ENCODE data around the gene MALRD1. TPM values are rescaled to one million over a fixed set of nuclear protein-coding genes. Genes with fewer than 3 reads are reported as not detected.
"Not testable (repeated sequence)": the region's sequence is repeated elsewhere in the genome, so short reads cannot be mapped to it uniquely, and the experiment has no call there.

MALRD1 gene
- total RNA-seq, 2 donors from 2014 or later = not detected

- H3K27ac Mint-ChIP-seq = no peak overlapping the region
- H3K36me3 Mint-ChIP-seq = peaks cover 0 to 14% of the 10 kb centered on the region in 2 donors
- DNase-seq (ENCODE audit: low spot score in 2 of 2) (no peak), ATAC-seq (no peak)
- peaks cover 21 to 30% of the 10 kb centered on the region in 2 donors for H3K9me3 Mint-ChIP-seq
These were observed 658.3 kb downstream of the MALRD1 start for GRCh38 chr10:19706904-19707303.

GRCh38 chr10:19707376-19707775 is 658.8 kb downstream of the MALRD1 start:
- H3K9me3 Mint-ChIP-seq = peaks cover 24 to 32% of the 10 kb centered on the region in 2 donors
- H3K27ac Mint-ChIP-seq = no peak overlapping the region
- ATAC-seq = no peak
- DNase-seq (ENCODE audit: low spot score in 2 of 2) = no peak
- peaks cover 0 to 15% of the 10 kb centered on the region in 2 donors for H3K36me3 Mint-ChIP-seq

- Mint-ChIP-seq H3K9me3 (peaks cover 28 to 36% of the 10 kb centered on the region in 2 donors), H3K36me3 (peaks cover 0 to 15% of the 10 kb centered on the region in 2 donors), H3K27ac (no peak overlapping the region)
- ATAC-seq = no peak
- no peak for DNase-seq (ENCODE audit: low spot score in 2 of 2)
These were observed 659.4 kb downstream of the MALRD1 start for GRCh38 chr10:19708031-19708430.

DNA sequence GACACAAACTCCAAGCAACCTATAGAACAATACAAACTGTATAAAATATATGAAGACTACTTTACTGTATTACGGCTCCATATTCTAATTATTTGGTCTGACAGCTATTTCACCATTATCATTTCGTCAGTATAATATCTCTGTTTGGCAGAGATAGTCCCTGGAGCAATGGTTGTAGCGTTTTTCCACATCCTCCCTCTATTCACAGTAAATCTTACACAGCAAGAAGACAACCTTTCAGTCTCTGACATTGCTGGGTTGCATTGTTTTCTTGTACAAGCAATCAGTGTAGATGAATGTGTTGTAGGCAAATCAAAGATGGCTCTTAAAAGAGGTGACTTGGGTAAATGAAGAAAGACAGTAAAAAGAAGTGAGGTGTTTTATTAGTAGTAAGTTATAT is 662.0 kb downstream of the MALRD1 start:
- peaks cover 36 to 40% of the 10 kb centered on the region in 2 donors for H3K9me3 Mint-ChIP-seq

GRCh38 chr10:19713159-19713558 is 664.6 kb downstream of the MALRD1 start:
- peaks cover 0 to 28% of the 10 kb centered on the region in 2 donors for H3K36me3 Mint-ChIP-seq
- H3K27ac Mint-ChIP-seq = no peak overlapping the region
- ATAC-seq = no peak
- DNase-seq (ENCODE audit: low spot score in 2 of 2) = no peak
- H3K9me3 Mint-ChIP-seq = peaks cover 28 to 32% of the 10 kb centered on the region in 2 donors

More for the DNA sequence above, 662.0 kb downstream of the MALRD1 start:
- Mint-ChIP-seq H3K36me3 (peaks cover 0 to 28% of the 10 kb centered on the region in 2 donors), H3K27ac (no peak overlapping the region)
- ATAC-seq = no peak
- DNase-seq (ENCODE audit: low spot score in 2 of 2) = no peak

DNA sequence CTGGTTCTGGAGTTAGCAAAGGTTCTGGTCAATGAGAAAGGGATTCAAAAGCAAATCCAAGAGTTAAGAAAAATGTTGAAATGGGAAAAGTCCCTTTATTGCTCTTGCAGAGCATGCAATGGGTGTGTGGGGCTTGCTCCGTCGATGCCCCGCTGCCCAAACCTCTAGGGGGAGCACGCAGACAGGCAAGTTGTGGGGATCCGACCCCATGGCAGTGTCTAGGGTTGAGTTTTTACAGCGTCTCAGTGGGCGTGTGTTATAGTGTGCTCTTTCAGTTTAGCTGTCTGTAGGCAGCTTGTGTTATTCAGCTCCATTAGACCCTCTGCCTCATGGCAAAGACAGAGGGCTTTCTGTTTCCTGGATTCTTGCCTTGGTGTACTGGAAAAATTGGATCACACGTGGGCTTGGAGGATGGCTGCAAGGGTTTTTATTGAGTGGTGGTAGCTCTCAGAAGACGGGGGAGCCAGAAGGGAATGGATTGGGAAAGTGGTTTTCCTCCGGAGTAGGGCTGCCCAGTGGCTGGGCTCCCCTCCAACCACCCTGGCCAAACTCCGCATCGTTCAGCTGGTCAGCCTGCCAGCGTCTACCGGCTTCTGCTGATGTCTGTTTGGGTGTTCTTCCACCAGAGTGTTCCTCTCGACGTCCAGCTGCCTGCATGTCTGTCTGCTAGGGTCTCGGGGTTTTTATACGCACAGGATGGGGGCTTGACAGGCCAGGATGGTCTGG is 665.4 kb downstream of the MALRD1 start:
- H3K9me3 Mint-ChIP-seq = peaks cover 28 to 32% of the 10 kb centered on the region in 2 donors
- peaks cover 0 to 28% of the 10 kb centered on the region in 2 donors for H3K36me3 Mint-ChIP-seq
- ATAC-seq (no peak), DNase-seq (ENCODE audit: low spot score in 2 of 2) (no peak)
- no peak overlapping the region for H3K27ac Mint-ChIP-seq

DNA sequence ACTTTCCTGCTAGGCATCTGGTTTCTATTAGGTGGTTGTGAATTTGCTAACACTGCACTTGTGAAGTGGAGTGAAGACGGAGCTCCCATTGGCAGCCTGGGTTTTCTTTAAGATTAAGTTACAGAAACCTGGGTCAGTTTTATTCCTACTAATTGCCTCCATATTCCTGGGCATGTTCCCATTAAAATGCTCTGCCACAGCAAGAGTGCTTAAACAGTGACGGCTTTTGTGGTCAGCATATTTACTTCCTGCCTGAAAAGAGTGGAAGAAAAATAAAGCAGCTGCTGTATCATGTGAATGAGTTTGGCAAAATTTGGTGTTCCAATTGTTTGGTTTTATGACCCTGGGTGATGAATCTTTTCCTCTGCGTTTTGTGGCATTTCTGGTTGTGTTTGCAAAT is 670.7 kb downstream of the MALRD1 start:
- no peak for ATAC-seq
- no peak overlapping the region for H3K27ac Mint-ChIP-seq

GRCh38 chr10:19724287-19724686 is 675.7 kb downstream of the MALRD1 start:
- H3K36me3 Mint-ChIP-seq = no peaks in the 10 kb centered on the region
- H3K9me3 Mint-ChIP-seq = peaks cover 3 to 10% of the 10 kb centered on the region in 2 donors
- DNase-seq (ENCODE audit: low spot score in 2 of 2) = no peak
- H3K27ac Mint-ChIP-seq = no peak overlapping the region
- no peak for ATAC-seq

More for the DNA sequence above, 670.7 kb downstream of the MALRD1 start:
- peaks cover 3 to 11% of the 10 kb centered on the region in 2 donors for H3K9me3 Mint-ChIP-seq
- DNase-seq (ENCODE audit: low spot score in 2 of 2) = no peak
- peaks cover 0 to 3% of the 10 kb centered on the region in 2 donors for H3K36me3 Mint-ChIP-seq

GRCh38 chr10:19728376-19728775 is 679.8 kb downstream of the MALRD1 start:
- no peak for DNase-seq (ENCODE audit: low spot score in 2 of 2)
- Mint-ChIP-seq H3K36me3 (no peaks in the 10 kb centered on the region), H3K27ac (no peak overlapping the region), H3K9me3 (peaks cover 4 to 6% of the 10 kb centered on the region in 2 donors)
- ATAC-seq = no peak

DNA sequence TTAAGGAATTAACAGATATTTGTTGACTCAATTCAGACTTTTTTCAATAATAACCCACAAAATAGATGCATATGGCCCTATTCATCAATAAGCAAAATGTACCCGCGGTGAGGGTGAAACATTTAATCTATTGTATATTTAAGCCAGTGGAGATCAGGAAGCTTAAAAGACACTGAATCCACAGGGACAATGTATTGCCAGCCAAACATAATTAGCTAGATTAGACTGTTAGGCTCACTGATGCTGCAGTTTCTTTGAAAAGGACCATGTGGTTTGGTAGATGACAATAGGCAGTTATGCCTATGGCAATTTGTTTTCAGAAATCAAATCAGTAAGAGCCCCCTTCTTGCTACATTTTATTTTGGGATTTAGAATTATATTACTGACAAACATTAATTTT is 680.4 kb downstream of the MALRD1 start:
- H3K36me3 Mint-ChIP-seq = no peaks in the 10 kb centered on the region
- DNase-seq (ENCODE audit: low spot score in 2 of 2) = no peak
- no peak overlapping the region for H3K27ac Mint-ChIP-seq
- ATAC-seq = no peak
- peaks cover 4 to 6% of the 10 kb centered on the region in 2 donors for H3K9me3 Mint-ChIP-seq

DNA sequence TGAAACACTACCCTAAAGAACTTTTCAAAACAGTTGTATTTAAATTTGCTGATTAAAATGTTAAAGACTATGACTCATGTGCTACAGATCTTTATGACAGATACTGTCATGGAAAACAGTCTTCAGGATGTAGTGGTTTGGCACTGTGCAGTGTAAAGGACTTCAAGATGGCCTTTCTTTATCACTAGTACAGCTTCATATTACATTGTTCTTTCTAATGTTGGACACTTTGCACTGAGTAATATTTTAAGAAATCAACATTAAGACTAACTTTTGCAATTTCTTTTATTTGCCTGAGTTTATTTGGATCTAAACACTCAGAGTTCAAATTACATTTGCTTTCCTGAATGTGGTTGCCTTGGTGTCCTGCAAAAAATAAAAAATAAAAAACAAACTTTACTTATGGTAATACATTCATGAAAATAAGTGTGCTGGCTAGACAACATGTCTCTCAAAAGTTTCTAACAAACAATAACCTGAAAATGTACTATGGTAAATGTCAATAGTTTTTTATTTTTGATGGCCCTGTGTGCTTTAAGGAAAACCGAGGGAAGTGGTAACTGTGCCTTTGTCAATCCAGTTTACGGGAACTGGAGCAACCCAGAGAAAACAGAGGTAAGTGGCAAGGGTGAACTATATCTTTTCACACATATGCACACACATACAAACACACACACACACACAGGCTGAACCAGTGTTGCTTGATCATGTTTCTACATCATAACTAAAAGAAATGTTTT is 681.7 kb downstream of the MALRD1 start:
- Mint-ChIP-seq H3K9me3 (peaks cover 4 to 6% of the 10 kb centered on the region in 2 donors), H3K36me3 (no peaks in the 10 kb centered on the region), H3K27ac (no peak overlapping the region)
- peak in 1 of 2 donors; percentile 20 for ATAC-seq
- no peak for DNase-seq (ENCODE audit: low spot score in 2 of 2)

- Mint-ChIP-seq H3K27ac (no peak overlapping the region), H3K36me3 (no peaks in the 10 kb centered on the region), H3K9me3 (peaks cover 4 to 6% of the 10 kb centered on the region in 2 donors)
- no peak for ATAC-seq
- DNase-seq (ENCODE audit: low spot score in 2 of 2) = no peak
These were observed 682.3 kb downstream of the MALRD1 start for GRCh38 chr10:19730907-19731217.

DNA sequence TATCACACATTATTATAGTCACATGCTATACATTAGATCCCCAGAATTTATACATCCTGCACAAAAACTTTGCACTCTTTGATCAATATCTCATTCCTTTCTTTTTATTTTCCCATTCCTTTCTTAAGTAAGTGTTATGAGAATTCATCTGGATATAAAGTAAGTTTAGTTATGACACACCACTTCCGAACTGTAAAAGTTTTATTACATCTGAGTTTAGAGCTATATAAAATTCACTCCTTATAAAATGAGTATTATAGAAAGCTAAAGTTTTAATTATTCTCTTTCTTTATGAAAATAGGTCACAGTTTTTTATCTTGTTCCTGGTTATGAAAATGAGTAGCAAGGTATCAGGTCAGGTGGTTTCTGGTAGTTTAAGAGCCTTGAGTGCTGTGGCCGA is 683.0 kb downstream of the MALRD1 start:
- Mint-ChIP-seq H3K27ac (no peak overlapping the region), H3K36me3 (peaks cover 0 to 4% of the 10 kb centered on the region in 2 donors), H3K9me3 (peaks cover 8 to 10% of the 10 kb centered on the region in 2 donors)
- ATAC-seq = no peak
- DNase-seq (ENCODE audit: low spot score in 2 of 2) = no peak

DNA sequence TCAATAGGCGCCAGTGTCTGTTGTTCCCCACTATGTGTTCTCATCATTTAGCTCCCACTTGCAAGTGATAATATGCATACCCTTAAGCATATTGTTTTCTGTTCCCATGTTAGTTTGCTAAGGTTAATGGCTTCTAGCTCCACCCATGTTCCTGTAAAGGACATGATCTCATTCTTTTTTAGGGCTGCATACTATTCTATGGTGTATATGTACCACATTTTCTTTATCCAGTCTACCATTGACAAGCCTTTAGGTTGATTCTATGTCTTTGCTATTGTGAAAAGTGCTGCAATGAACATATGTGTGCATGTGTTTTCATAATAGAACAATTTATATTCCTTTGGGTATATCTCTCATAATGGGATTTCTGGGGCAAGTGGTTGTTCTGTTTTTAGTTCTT is 689.8 kb downstream of the MALRD1 start:
- no peak for DNase-seq (ENCODE audit: low spot score in 2 of 2)
- Mint-ChIP-seq H3K9me3 (peaks cover 4 to 8% of the 10 kb centered on the region in 2 donors), H3K27ac (no peak overlapping the region), H3K36me3 (peaks cover 0 to 4% of the 10 kb centered on the region in 2 donors)
- no peak for ATAC-seq

DNA sequence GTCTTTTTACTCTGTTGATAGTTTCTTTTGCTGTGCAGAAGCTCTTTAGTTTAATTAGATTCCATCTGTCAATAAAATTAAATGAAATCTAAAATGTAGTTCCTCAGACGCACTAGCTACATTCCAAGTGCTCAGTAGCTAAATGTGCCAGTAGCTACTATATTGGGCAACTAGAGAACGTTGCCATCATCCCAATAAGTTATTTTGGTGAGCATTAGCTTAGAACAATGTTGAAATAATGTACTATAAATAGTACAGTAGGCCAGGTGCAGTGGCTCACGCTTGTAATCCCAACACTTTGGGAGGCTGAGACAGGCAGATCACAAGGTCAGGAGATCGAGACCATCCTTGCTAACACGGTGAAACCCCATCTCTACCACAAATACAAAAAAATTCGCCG is 690.6 kb downstream of the MALRD1 start:
- DNase-seq (ENCODE audit: low spot score in 2 of 2); H3K27ac Mint-ChIP-seq; H3K9me3 Mint-ChIP-seq; ATAC-seq; H3K36me3 Mint-ChIP-seq: not testable (repeated sequence)

DNA sequence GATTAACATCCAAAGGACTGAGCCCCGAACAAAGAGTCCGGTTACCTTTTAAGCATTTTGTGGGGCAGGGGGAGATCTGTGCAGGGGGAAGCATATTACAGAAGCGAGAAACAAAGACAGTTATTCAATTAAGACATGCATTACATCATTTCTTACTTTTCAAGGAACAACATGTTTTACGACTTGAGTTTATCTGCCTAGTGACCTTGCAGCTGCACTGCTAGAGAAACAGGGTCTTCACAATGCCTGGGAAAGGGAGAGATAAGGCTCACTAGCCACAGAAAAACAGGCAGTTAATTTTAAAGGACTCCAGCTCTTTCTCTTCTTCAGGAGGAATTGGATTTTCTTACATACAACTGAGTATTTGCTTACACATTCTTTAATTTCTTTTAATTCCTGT is 693.5 kb downstream of the MALRD1 start:
- H3K27ac Mint-ChIP-seq; ATAC-seq; H3K36me3 Mint-ChIP-seq; H3K9me3 Mint-ChIP-seq; DNase-seq (ENCODE audit: low spot score in 2 of 2): not testable (repeated sequence)

DNA sequence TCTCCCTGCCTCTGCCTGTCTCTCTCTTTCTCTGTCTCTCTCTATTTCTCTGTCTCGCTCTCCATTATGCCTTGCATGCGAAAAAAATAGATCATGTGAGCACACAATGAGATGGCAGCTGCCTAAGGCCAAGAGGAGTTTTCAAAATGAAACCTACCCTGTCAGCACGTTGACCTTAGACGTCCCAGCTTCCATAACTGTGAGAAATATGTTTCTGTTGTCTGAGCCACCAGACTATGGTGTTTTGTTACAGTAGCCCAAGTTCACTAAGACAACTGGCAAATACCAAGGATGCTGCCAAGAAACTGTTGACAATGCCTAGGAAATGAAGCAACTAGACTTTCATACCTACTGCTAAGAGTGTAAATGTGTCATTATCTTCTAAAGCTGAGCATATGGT is 697.1 kb downstream of the MALRD1 start:
- DNase-seq (ENCODE audit: low spot score in 2 of 2) = no peak
- H3K36me3 Mint-ChIP-seq = no peaks in the 10 kb centered on the region
- H3K27ac Mint-ChIP-seq = no peak overlapping the region
- ATAC-seq = no peak
- H3K9me3 Mint-ChIP-seq = peaks cover 4 to 11% of the 10 kb centered on the region in 2 donors
